Measurements from ENCODE around the gene GAB4.
"Not testable (repeated sequence)": the region's sequence is repeated elsewhere in the genome, so short reads cannot be mapped to it uniquely, and the experiment has no call there.

GRCh38 chr22:16937209-16937608, 70.8 kb downstream of the GAB4 start:
- not testable (repeated sequence) for TF ChIP-seq CTCF (IDR thresholded peaks at IDR 0.05); POLR2A (IDR thresholded peaks at IDR 0.05); POLR2AphosphoS5 (IDR thresholded peaks at IDR 0.05; ENCODE audit: insufficient read depth in 1 of 2, low read depth in 1 of 2)

Measured in vagina (tissue), 2 donors.